ENCODE results near the gene FAM184B.

The FAM184B gene

GRCh38 chr4:17587094-17587822 is 194.2 kb downstream of the FAM184B start:
- H3K4me3 ChIP-seq (ENCODE audit: low read length) = no peak overlapping the region
- TF ChIP-seq ZNF274 (IDR thresholded peaks at IDR 0.05; ENCODE audit: low read depth, low read length) = no peak

GRCh38 chr4:17584521-17585213 is 196.8 kb downstream of the FAM184B start:
- TF ChIP-seq ZNF274 (IDR thresholded peaks at IDR 0.05; ENCODE audit: low read depth, low read length) = no peak
- no peak overlapping the region for H3K4me3 ChIP-seq (ENCODE audit: low read length)

GRCh38 chr4:17583941-17584340 is 197.5 kb downstream of the FAM184B start:
- no peak overlapping the region for H3K4me3 ChIP-seq (ENCODE audit: low read length)
- no peak for TF ChIP-seq ZNF274 (IDR thresholded peaks at IDR 0.05; ENCODE audit: low read depth, low read length)

GRCh38 chr4:17583276-17583675 is 198.1 kb downstream of the FAM184B start:
- no peak overlapping the region for H3K4me3 ChIP-seq (ENCODE audit: low read length)
- TF ChIP-seq ZNF274 (IDR thresholded peaks at IDR 0.05; ENCODE audit: low read depth, low read length) = no peak

- H3K4me3 ChIP-seq (ENCODE audit: low read length) = no peak overlapping the region
- no peak for TF ChIP-seq ZNF274 (IDR thresholded peaks at IDR 0.05; ENCODE audit: low read depth, low read length)
Measured at GRCh38 chr4:17580969-17581368, 200.5 kb downstream of the FAM184B start.
